ENCODE results near the gene HLA-DOB.
A peak's percentile ranks its signal among the peaks of the same experiment; 100 is the strongest.

Gene HLA-DOB

DNA sequence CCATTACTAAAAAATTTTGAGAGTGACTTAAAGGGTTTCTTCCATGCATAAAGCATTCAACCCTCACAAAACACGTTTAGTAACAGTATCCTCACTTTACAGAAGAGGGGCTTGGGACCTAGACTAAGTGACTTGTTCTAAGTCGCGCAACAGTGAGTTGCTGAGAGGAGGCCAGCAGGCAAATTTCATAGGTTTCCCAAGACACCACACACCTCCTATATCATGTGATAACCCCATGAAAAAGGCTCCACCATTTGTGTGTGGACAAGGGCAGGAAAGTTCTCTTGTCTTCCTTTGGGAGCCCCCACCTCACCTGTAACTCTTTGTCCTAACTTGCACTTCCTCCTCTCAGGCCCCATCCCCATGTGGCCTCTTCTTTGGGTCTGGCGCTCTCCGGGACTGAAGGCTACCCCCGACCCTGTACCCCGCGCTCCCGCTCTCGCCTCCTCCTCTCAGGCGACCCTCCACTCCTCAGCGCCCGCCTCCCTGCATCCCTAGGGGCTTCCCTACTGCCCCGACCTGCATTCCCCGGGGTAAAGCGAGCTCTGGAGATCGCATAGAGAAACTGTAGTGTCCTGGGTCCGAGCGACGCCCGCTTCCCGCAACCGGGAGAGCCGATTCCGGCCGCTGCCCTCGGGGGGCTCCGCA is 26.7 kb upstream of the HLA-DOB start:
- no peak for DNase-seq

GRCh38 chr6:32842690-32843089 is 25.9 kb upstream of the HLA-DOB start:
- no peak for DNase-seq

GRCh38 chr6:32842021-32842650 is 25.3 kb upstream of the HLA-DOB start:
- DNase-seq: no peak

DNA sequence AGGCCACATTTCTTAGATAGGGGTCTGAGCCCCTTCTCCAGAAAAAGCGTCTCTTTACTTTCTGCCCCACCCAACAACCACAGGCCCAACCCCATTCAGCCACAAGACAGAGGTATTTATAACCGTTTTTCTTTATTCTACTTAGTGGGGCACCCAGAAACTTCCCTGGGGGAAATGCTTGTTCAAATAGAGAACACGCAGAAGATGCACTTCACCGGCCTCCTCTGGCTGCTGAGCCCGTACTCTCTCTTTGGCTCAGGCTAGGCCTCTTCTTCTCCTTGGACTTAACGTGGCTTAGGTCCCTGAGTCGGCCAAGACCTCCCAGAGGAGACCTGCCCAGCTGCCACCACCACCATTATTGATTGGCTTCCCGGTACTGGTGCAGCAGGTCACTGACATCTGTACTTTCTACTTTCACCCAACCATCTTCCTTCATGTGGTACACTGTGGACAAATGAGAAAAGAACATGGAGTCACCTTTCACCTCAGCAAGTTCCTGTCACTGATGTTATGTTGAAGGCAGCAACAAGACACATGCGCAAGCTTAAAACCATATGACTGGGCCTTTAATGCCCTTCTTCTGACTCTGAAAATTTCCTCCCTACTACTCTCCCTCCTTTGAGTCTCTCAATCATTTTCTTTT is 23.9 kb upstream of the HLA-DOB start:
- no peak for DNase-seq

DNA sequence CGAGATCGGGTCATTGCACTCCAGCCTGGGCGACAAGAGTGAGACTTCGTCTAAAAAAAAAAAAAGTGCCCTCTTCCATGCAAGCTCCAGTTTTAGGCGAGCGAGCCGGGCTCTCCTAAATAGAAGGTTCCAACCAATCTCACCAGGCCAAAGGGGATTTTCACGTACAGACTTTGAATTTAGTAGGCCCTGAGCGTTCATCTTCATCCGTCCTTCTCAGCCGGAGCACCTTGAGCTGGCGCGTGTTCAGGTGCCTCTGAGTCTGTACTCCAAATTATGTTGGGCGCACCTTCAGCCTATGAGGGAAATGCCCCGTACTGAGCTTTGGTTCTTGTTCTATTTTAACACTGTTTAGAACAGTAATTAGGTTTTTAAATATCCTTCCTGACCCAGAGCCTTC is 22.6 kb upstream of the HLA-DOB start:
- DNase-seq: no peak

DNA sequence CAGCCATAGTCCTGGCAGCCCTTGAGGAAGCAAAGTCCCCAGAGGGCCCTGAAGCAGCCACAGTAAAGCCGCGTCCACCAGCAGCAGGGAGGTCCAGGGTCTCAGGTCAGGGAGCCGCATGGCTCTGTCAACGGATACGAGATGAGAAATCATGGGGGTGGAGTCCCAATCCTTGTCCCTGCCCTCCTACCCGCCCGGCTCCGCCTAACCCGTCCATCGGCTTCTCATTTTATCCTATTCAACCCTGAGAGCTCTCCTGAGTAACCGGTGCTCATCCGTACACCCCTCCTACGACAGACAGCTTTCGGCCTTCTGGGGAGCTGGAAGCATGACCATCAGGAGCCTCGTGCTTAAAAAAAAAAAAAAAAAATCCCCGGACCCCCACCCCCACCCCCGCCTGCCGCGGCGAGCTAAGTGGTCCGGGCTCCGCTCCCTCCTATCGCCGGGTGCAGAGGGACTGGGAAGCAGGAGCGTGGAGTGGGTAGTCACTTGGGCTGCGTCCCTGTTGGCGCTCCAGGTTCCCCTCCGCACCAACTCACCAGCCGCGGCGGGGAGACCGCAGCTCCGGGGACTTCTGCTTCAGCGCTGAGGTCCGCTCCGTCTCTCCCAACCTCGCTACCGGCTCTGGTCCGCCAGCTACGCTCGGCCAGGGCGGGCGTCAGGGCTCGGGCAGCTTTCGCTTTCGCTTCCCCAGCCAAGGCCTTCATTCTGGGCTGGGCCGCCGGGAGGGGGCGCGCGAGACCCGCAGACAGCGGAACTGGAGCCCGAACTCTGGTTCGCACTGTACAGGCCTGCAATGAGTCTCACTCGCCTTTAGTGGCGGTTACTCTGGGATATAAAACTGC is 21.5 kb upstream of the HLA-DOB start, which contains the start of gene TAP2:
Gene TAP2, minus strand, starts transcription at position 626 of the 845 bp plus-strand sequence. Its CDS starts 506 bp downstream, at position 120.
- peak; percentile 97 to 98 (median 98) for DNase-seq

DNA sequence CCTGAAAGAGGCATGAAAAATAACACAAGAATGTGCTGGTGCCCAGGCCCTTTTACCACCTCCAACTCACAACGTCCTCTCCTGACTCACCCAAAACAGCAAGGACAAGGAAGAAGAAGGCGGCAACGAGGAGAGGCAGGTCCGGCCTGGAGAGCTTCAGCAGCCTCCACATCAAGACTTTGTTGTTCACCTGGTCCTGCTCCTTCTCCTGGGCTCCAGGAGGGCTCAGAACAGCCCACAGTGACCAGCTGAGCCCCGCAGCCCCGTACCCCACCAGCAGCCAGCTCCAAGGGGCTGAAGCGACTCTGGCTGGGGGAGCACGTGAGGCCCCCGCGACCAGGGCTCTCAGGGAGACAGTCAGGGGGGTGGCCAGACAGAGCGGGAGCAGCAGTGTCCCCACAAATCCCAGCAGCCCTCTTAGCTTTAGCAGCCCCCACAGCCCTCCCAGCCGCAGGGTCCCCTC is 20.9 kb upstream of the HLA-DOB start:
- DNase-seq: no peak

DNA sequence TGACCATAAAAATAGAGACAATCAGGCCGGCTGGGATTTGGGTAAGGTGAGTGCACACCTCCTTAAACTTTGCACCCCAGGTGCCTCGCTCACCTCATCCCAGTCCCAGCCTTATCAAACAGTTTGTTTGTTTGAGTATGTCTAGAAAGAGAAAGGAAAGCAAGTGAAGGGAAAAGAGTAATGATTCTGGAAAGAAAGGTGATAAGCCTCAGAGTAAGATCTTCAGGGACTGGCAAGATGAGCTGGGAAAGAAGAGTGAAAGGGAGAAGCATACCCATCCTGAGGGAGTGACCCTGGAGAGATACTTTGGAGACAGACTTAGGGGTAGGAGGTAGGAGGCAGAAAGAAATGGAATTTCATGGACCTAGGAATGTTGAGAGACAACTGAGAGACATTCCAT is 20.1 kb upstream of the HLA-DOB start:
- DNase-seq: no peak

- no peak for DNase-seq
These were observed 18.5 kb upstream of the HLA-DOB start for GRCh38 chr6:32835167-32835893.

DNA sequence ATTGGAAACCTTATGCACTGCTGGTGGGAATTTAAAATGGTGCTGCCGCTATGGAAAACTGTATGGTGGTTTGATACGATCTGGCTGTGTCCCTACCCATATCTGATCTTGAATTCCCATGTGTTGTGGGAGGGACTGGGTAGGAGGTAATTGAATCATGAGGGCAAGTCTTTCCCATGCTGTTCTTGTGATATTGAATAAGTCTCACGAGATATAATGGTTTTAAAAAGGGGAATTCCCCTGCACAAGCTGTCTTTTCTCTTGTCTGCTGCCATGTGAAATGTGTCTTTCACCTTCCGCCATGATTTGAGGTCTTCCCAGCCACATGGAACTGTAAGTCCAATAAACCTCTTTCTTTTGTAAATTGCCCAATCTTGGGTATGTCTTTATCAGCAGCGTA is 16.9 kb upstream of the HLA-DOB start:
- no peak for DNase-seq

DNA sequence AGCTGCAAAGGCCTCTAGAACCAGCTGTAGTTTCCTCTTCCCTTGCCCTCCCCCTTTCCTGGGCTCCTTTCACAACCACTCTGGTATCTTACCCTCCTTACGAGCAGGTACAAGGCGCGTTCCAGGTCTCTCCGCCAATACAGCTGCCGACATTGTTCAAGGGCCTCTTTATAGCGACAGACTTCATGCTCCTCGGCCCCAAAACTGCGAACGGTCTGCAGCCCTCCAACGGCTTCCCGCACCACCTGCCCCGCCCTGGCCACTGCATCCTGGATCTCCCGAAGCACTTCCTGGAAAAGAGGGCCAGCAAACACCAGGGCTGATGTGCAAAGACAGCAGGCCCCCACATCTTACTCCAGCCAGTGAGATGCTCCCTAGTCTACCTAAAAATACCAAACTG is 15.7 kb upstream of the HLA-DOB start:
- no peak for DNase-seq

DNA sequence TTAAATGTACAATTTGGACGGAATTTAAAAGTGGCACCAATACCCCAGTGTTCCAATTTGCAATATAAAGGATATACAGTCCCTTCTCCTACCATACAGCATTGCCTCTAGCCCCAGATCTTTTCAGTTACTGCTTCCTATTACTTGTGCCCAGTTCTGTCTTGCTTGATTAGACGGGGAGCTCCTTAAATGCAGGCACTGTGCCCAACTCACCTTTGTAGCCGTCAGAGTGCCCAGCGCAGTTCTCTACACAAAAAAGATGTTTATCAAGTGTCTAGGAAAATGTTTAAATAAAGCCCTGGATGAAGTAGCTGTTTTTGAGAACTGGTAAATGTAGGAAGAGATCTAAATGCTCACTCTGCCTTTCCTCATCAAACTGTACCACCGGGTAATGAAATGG is 14.1 kb upstream of the HLA-DOB start:
- no peak for DNase-seq

DNA sequence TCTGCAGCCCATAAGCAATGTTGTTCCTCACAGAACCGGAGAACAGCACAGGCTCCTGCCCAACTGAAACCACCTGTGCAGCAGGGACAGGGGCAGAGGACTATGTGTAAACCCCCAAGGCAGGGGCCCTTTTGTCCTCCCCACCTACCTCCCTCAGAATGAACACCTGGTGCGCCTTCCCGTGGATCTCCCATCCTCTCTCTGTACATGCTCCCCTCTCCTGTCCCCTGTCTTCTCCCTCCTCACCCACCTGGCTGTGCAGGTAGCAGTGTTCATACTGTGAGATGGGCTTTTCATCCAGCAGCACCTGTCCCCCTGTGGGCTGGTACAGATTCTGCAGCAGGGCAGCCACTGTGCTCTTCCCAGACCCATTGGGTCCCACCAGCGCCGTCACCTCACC is 13.2 kb upstream of the HLA-DOB start:
- no peak for DNase-seq

- DNase-seq: no peak
These were observed 12.7 kb upstream of the HLA-DOB start for GRCh38 chr6:32829495-32829894.

GRCh38 chr6:32827025-32827424 is 10.2 kb upstream of the HLA-DOB start:
- DNase-seq: no peak

DNA sequence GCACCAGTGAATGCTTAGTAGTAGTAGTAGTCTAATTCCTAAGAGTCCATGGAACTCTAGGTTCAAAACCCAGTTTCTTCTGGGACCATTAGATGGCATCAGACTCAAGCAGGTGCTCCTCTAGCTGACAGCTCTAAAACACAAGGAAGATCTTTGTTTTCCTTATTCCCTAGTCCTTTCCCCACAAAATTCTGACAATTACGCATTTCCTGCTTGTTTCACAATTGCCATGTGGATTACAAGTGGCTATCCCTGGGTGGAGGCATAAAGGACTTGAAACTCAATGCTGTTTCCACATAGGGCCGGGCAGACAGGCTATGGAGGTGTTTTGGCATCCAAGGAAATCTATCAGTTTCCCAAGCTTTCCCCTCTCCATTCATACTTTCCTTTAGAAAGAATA is 9.2 kb upstream of the HLA-DOB start:
- no peak for DNase-seq

DNA sequence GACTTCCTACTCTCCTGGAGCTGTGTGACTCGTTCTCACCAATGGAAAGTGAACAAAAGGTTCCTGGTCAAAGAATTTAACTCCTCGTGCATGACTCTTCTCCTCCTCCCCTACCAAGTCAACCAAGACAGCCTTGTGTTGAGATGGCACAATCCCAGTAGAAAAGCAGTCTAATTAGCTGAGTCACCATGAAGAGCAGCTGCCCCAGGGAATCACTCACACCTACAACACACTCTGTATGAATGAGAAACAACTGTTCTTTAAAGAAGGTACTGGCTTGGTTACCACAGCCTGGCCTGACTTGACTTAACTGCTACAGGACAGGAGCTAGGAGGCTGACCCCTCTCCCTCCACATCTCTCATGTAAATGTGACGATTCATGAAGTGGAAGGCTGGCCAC is 2.9 kb upstream of the HLA-DOB start:
- DNase-seq: no peak

- no peak for DNase-seq
These were observed 2.1 kb upstream of the HLA-DOB start for GRCh38 chr6:32818867-32819266.

DNA sequence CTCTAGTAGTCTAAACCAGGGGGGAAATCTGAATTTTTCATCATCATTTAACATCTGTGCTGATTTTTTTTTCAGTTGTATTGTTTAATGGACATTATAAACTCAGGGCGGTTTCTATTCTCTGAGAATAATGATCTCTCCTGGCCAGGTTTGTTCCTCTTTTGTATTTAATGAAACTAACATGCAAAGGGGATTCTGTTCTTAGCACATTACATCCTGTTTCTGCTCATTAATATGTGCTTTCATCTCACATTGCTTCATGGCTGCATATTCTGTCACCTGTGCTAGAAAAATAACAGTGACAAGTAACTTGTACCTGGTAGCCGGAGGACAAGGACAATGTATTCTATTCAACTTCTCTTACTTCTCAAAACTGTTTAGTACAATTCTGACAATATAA is 806 bp downstream of the HLA-DOB start:
- DNase-seq: no peak

DNA sequence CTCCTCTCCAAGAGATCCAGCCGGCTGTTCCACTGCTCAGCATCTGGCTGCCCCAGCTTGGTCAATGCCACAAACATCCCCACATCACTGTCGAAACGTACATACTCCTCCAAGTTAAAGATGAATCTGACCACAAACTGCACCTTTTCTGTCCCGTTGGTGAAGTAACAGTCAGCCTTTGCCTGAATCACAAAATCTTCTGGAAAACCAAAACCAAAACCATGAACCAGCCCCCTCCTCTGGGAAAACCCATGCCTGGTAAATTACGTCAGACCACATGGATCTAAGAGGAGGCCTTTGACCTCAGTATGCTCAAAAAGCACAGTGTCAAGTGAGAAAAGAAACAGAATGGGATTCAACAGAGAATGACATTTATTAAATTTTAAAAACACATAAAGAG is 1.7 kb downstream of the HLA-DOB start:
- DNase-seq: no peak

- DNase-seq: no peak
These were observed 2.7 kb downstream of the HLA-DOB start for GRCh38 chr6:32814145-32814544.

DNA sequence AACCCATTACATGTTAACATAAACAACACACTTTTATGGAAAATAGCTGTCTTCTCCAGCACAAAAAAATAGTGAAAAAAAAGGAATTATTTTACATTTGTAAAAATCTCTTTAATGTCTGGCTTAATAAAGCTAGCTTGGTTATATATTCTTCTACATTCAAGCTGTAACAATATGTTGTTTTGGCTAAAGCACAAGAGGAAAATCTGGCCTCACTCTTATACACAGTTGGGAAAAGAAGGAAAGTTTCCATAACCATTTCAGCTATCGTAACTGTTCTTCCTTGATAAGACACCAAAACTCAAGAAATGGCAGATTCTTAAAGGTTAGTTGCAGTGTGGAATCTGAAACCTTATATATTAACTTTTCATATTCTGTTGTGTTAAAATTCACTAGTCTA is 7.6 kb downstream of the HLA-DOB start:
- no peak for DNase-seq

All from activated CD4-positive, CD25-positive, alpha-beta regulatory T cell (primary cell).